NCI-H748 treated with DMSO at 0.1 percent for 48 hours (cell line): ENCODE data around the gene GYPE.
"Not testable (repeated sequence)": the region's sequence is repeated elsewhere in the genome, so short reads cannot be mapped to it uniquely, and the experiment has no call there.

ENCODE experiments used
- DNase-seq: peaks from one replicate; lab custom pipeline; 2025; lab: John Stamatoyannopoulos, UW

The GYPE gene

GRCh38 chr4:143869925-143870324 lies 35.4 kb downstream of the GYPE start:
- not testable (repeated sequence) for DNase-seq

GRCh38 chr4:143862716-143863115 lies 42.6 kb downstream of the GYPE start:
- DNase-seq, result not testable (repeated sequence)

- DNase-seq, result no peak
Observed at GRCh38 chr4:143858456-143858855, 46.9 kb downstream of the GYPE start.

- DNase-seq, result not testable (repeated sequence)
Observed at GRCh38 chr4:143857391-143858336, 47.7 kb downstream of the GYPE start.

GRCh38 chr4:143856017-143856557 lies 49.3 kb downstream of the GYPE start:
- not testable (repeated sequence) for DNase-seq

GRCh38 chr4:143854645-143855044 lies 50.7 kb downstream of the GYPE start:
- DNase-seq, result not testable (repeated sequence)

GRCh38 chr4:143849296-143849695 lies 56.1 kb downstream of the GYPE start:
- not testable (repeated sequence) for DNase-seq

- not testable (repeated sequence) for DNase-seq
Observed at GRCh38 chr4:143843506-143843832, 61.9 kb downstream of the GYPE start.

GRCh38 chr4:143842624-143843505 lies 62.5 kb downstream of the GYPE start:
- DNase-seq, result not testable (repeated sequence)

GRCh38 chr4:143839413-143839812 lies 65.9 kb downstream of the GYPE start:
- not testable (repeated sequence) for DNase-seq

- not testable (repeated sequence) for DNase-seq
Observed at GRCh38 chr4:143834196-143834595, 71.2 kb downstream of the GYPE start.

- not testable (repeated sequence) for DNase-seq
Observed at GRCh38 chr4:143833676-143834075, 71.7 kb downstream of the GYPE start.

GRCh38 chr4:143830576-143830975 lies 74.8 kb downstream of the GYPE start:
- not testable (repeated sequence) for DNase-seq

- not testable (repeated sequence) for DNase-seq
Observed at GRCh38 chr4:143829239-143829620, 76.1 kb downstream of the GYPE start.
